HG03432 (cell line): Measurements from ENCODE around the gene RBBP8NL.
A peak's percentile ranks its signal among the peaks of the same experiment; 100 is the strongest.

ENCODE experiments used
- ATAC-seq: cut with Tn5 transposase; IDR thresholded peaks from one replicate; pipeline ENCODE4 v1.9.1; 2021; ENCODE audit warnings: mild to moderate bottlenecking, moderate library complexity; ENCODE audit not compliant: unreplicated experiment

RBBP8NL gene

DNA sequence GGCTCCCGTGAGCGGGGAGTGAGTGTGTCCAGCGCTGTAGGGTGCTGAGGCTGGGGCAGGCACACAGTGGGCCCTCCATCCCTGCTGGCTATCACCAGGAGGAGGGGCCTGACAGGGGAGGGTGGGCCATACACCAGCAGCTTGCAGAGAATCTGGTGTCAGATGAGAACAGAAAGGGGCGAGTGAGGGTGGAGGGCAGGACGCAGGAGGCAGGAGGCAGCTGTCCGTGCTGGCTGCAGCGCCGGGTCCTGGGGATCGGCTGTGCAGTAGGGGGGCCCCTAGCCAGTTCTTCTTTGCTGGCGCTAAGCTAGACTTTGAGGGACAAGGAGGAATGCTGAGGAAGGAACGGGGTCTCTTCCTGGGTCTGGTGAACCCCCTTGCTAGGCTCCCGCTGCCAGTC, 18.7 kb downstream of the RBBP8NL start:
- ATAC-seq: no peak

DNA sequence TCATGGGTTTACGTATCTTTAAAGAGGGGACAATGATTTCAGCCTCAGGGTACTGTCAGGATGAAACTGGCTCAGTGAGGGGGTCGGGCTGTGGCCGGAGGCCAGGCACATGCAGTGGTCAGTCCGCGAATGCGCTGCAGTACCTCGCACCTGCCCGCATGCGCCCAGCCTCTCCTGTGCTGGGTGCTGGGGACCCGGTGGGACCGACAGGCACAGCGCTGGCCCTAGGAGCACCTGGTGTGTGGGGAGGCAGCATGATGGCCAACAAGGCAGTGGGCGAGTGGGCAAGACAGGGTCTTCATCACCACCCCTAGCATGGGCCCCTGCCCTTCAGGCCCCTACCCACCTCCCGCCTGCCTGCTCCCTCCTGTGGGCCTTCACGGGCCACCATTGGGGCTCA, 19.3 kb downstream of the RBBP8NL start:
- ATAC-seq: no peak

DNA sequence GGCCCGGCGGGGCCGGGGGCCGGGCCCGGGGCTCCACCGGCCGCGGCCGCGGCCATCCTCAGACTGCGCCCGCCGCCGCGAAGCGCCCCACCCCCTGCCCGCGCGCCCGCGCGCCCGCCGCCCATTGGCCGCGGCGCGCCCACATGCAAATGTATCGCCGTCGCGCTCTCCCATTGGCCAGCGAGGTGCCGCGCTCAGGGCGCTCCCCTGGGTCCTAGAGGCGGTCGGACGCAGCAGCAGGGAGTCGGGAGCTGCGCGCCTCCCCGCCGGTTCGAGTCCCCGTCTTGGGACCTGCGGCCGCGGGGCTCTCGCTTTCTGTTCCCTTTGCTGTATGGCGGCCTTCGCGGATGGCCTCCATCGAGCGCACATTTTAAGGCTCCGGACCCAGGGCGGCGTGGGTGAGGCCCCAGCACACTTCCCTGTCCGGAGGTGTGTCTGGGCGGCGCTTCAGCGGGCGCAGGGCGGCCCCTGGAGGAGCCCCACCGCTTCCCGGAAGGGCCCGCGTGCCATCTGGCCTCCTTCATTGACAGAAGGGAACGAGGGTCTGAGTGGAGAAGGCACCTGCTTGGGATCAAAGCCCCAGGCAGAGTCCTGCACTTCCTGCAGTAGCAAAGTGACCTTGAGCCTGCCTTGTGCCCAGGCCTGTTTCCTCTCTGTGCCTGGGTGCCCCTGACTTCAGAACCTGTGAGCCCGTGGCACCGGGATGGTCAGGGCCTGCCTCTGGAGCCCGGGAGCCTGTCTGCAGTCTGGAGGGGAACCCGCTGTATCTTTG, 19.9 kb downstream of the RBBP8NL start, which contains the start of gene CABLES2:
Gene CABLES2 (minus strand): TSS at position 65 of the 772 bp plus-strand sequence. CDS start 9 bp downstream, at position 56.
- ATAC-seq: peak; percentile 83

DNA sequence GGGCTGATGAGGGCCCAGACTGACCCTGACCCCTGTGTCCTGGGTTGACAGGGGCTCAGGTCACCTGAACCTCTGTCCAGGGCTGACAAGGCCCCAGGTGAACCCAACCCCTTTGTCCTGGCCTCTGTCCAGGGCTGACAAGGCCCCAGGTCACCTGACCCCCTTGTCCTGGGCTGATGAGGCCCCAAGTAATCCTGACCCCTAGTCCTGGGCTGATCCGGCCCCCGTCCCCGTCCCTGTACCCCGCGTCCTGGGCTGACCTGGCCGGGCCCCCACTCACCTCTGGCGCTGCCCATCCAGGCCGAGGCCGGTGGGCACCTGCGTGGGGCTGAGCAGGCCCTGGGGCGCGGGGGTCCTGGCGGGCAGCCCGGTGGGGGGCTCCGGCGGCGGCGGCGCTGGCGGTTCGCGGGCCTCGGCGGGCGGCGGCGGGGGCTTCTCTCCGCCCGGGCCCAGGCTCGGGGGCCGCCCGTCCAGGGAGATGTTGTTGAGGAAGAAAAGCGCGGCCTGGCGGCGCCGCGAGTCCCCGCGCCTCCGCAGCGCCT, 20.6 kb downstream of the RBBP8NL start:
- ATAC-seq: peak; percentile 10

DNA sequence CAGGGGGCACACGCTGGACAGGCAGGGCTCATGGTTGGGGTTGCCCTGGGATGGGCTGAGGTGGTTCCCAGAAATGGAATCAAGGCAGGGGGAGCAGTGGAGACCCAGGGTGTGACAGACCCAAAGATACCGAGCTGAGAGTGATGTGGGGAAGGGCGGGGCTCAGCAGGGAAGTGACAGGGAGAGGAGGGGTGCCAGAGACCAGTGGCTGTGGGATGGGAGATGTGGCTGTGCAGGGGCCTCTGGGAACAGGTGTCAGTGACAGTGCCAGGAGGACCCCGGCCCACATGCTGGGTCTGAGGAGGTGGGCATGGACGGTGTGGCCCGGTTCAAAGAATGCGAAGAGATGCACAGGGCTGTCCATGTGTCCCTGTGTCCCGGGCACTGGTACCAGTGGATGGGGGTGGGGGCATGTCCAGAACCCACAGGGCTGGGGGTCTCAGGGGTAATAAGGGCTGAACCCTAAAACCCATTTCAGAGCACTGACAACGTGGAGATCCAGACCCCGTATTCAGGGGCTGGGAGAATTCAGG, 21.3 kb downstream of the RBBP8NL start:
- ATAC-seq: no peak

DNA sequence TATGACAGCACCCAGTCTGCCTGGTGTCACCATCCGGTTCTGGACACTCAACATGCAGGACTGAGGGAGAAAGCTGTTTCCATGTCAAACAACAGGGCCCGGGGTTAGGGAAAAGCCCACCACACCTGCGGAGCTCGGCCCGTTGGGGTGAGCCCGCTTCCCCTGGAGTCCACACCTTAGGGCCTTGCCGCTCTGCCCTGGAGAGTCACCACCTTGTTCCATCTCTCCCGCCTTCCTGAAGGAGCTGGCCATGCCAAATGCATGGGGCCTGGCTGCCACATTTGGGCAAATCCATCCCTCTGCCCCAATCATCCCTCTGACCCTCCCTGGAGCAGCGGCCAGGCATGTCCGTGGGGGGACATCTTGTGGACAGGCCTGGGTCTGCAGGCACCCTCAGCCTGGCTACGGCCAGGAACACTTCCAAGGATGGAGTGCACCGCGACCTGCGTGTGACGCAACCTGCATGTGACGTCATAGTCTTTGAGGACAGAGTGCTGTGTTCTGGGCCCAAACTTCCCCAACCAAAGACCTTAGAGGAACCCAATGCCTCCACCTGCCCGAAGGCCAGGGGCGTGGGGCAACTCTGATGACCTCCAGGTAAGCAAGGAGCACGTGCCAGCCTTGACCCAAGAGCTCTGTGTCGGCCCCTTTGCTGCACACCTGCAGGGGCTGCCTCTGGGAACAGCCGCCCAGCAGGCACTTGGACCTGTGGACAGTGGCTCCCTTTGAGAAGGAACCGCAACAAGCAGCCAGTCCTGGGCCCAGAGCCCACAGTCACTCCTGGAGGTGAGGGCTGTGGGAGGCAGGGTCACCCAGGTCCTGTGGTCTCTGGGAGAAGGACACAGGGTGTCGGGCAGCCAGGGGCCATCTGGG, 22.0 kb downstream of the RBBP8NL start:
- ATAC-seq: no peak

DNA sequence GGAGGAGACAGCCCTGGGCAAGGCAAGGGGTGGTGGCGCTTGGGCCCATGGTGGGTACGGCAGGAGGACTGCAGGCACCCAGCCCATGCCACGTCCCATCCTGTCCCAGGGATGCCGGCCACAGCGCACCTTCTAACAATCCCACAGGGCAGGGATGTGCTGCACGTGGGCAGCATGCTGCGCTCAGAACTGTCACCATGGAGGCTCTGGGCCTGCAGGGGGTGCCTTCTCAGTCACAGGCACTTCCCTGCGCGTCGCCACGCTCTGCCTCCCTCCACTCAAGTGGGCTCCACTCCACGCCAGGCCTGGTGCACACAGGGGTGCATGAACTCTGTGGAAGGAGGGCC, 22.6 kb downstream of the RBBP8NL start:
- ATAC-seq: no peak

DNA sequence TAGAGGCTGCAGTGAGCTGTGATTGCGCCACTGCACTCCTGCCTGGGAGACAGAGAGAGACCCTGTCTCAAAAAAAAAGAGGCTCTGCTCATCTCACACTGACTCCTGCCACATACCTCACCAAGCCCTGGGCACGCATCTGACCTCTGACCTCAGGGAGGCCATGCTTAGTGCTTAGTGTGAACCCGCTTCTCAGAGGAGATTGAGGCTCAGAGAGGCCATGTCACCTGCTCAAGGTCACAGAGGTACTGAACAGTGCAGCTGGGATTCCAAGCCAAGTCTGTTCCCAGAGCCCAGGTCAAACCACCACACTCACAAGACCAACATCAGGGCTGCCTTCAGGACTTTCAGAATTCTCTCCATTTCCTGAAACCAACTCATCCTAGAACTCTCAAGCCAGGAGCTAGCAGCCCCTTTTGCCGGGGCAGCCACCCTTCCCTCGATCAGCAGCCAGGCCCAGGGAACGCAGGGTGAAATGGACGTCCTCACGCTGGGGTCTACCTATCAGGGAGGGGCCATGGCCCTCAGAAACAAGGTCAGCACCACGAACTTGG, 23.1 kb downstream of the RBBP8NL start:
- no peak for ATAC-seq

DNA sequence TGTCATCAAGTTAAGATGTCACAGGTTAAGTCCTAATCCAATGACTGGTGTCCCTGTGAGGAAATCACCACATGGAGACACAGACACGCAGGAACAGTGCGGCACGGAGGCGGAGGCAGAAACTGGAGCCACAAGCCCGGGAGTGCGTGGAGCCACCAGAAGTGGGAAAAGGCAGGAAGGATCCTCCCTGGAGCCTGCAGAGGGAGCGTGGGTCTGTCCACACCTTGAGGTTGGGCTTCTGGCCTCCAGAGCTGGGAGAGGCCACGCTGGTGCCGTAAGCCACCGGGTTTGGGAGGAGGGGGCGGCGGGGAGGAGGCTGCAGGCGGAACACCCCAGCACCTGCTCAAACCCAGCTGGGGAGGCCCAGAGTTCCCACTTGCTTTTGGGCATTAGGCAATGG, 24.0 kb downstream of the RBBP8NL start:
- no peak for ATAC-seq

DNA sequence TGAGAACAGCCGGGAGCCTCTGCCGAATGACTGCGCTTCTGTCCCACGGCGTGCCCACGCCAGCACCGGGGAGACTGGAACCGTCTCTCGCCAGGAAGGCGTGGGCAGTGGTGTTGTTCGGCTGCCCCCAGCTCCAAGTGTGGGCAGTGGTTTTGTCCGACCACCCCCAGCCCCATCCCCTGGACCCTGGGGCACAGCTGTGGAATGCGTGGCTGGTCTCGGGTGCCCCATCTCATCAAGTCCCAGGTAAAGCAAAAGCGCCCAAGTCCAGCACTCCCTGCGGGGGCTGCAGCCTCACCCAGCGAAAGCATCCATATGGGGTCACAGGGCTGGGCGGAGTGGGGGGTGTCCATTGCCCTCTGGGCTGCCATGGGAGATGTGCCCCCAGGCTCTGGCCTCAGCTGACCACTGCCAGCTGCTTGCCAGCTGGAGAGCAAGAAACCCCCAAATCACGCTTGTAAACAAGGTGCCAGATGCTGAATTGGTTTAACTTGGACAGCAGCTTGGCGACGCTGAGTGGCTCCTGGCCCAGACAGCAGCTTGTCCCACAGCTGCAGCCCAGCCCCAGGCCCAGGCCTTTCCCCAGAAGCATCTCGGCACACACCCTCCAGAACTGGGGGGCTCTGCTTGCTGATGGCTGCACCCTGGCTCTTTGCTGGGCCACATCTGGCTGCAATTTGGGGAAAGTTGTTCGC, 24.7 kb downstream of the RBBP8NL start:
- no peak for ATAC-seq

DNA sequence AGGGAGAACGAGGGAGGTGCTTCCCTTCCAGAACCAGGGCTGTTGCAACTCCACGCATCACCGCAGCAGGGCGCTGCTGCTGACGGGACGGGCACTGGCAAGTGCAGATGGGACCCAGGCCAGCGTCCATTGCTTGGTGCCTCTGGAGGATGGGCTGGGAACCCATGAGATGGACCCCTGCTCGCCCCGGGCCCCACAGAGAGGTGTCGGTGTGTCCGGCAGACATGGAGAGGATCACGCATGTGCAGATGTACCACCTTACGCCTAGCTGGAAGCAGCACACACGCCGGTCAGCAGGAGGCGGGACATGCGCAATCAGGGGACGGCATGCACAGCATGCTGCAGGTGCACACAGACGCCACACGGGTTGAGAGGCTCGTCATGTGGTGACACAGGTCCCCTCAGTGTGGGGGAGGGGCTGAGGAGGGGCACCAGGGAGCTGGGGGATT, 26.0 kb downstream of the RBBP8NL start:
- no peak for ATAC-seq

DNA sequence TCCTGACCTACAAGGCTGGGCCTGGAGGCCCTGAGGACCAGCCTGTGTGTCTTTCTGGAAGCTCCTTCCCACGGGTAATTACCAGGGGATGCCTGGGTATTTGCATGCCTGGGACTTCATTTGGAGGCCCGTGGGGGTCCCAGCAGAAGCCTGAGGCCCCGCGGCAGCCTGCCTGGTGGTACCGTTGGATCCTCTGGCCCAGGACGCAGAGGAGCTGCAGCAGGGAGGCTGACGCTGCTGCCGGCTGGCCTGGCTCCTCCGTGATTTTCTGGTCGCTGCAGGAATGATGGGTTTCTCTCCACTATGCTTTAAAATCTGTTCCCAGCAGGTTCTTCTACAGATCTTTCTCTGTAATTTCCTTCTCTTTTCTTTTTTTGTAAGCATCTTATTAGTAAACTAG, 26.8 kb downstream of the RBBP8NL start:
- ATAC-seq: no peak

DNA sequence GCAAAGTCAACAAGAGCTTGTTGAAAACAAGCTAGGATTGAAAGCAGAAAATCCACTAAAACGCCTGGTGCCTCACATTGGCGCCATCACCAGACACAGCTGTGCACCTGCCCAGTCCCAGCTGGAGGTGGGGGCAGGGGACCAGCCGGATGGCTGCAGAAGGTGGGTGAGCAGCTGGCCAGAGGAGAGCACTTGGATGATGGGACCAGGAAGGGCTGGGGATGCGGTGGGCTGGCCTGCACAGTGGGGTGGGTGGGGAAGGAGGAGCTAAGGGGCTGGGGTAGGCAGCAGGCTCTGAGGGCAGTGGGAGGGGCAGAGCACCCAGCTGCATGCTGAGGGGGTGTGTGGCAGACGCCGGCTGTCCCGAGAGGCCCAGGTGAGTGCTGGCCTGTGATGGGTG, 27.3 kb downstream of the RBBP8NL start:
- no peak for ATAC-seq

DNA sequence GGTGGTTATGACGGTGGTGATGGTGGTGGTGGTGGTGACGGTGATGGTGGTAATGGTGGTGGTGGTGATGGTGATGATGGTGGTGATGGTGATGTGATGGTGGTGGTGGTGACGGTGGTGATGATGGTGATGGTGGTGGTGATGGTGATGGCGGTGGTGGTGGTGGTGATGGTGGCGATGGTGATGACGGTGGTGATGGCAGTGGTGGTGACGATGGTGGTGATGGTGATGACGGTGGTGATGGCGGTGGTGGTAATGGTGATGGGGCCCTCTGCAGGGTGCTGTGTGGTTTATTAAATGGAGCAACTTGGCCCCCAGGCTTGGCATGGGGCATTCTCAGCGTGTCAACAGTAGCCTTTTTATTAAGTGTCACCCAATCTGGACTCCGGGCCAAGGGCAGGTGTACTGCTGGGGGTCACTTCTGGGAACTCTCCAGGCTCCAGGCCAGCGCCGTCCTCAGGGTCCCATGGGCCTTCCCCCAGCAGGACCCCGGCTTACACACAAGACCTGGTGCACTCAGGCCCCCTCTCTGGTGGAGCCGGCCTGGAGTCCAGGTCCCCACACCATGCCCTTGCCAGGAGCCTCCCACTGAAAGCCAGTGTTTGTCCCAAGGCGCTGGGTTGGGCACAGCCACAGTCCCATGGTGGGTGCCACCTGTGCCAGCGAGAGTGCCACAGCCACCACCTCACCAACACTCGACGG, 29.1 kb downstream of the RBBP8NL start:
- ATAC-seq: no peak

DNA sequence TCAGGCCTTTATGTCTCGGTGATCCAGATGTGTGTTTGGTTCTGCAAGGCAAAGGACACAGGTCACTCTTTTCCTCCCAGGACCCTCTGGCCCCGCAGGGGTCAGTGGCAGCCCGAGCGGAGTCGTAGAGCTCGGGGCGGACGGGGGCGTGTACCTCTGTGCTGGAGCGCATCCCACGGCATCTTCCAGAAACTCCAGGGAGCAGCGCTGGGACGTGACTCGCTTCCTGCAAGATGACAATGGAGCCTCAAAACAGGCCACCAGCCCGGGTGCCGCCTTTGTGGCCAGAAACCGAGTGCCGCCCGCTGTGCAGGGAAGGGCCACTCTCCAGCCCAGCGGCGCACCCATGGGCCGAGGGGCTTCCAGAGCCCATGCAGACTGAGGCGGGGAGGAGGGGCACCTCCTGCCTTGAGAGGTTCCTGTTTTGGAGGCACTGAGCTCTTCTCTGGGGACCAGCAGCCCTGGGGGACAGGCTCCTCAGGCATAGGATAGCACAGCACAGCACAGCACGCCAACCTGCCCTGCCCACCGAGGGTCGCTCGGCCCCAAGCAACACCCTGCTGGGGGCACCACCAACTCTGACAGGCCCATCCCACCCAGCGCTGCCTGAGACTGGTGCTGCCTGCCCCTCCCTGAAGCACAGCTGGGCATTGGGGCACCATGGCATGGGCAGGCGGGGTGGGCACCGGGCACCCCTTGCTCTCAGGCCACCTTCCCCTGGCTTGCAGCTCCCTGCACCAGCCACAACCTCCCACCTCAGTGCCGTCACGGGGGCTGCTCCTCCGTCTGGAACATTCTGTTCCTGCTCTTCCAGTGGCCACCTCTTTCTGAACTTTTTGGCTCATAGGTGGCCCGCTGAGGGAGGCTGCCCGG, 30.7 kb downstream of the RBBP8NL start:
- no peak for ATAC-seq

DNA sequence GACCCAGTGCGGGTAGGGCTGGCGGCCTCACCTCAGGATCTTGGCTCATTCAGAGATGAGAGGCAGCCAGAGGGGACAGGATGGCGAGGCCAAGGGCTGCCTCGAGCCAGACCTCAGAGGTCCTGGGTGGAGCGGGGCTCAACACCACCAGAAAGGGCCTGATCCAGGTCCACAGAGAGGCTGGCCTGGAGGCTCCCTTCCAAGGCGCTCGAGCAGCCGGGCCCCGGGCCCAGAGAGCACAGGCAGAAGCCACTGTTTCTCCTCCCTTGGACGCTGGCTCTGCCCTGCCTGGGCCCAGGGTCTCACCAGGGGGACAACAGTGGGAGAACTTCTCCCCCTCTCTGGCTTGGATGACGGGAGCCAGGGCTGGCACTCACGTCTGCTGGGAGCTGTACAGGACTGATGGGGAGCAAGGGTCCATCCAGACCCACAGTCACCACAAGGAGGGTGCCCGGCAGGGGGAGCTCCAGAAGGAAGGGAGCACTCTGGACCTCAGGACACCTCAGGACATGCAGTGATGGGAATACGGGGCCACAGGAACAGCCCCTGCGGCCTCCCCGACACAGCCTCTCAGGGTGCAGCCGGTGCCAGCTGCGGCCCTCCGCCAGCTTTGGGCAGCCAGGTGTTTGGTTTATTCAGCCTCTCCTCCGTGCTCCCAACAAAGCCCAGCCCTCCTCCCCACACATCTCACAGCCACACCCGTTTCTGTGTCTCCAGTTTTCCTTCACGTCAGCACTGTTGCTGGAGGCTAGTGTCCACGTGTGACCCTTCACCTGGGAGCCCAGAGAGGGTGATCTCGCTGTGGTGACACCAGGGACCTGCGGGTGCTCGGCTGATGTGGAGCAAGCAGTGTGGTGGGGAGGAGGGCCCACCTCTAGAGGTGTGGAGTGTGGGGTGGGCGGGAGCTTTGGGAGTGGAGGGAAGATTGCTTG, 31.8 kb downstream of the RBBP8NL start:
- ATAC-seq: no peak

DNA sequence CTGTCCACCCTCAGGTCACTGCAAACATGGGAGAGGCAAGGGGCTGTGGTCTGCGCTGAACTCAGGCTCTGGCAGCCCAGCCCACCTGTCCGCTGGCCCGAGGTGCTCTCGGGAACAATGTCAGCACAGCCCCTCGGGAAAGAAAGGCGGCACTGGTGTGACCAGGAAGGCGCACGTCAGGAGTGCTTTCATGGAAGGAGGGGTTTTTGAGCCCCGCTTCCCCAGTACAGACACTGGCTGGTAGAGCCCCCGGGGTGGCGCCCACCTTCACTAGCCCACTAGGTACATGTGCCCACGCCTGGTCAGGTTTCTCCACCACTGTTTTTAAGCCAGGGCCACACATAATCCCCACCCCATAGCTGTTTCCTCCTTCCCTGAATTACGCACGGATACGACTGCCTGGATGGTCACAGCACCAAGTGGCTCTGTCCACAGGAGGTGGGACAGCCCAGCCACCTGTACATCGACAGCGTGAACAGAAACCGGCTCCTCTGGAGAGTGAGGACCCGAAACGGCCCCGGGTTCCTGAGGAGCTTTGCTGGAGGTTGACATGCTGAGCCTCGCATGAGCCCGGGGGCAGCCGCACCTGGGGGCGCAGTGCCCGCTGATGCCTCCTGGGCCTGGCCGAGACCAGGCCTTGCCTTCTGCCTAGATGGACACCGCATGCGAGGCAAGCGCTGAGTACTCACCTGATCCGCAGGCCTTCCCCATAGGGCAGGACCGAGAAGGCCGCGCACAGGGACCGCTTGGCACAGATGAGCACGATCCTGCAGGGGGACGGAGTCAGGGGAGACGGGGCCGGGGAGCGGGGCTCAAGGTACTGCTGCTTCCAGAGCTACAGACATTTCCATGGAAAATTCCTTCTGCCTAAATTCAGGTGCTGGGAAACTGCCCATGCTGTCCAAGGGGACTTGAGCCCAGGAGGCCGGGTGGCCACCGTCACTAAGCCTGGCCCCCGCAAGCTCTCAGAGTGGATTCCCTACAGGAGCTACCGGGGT, 32.8 kb downstream of the RBBP8NL start:
- no peak for ATAC-seq
